HG03139 (cell line): Measurements from ENCODE around the gene CRKL.
"Not testable (repeated sequence)": the region's sequence is repeated elsewhere in the genome, so short reads cannot be mapped to it uniquely, and the experiment has no call there.

Source experiments
- ATAC-seq: cut with Tn5 transposase; IDR thresholded peaks from one replicate; pipeline ENCODE4 v1.9.1; 2021; ENCODE audit not compliant: unreplicated experiment

Gene CRKL

GRCh38 chr22:20901093-20902033 lies 15.8 kb upstream of the CRKL start:
- ATAC-seq, result not testable (repeated sequence)

- ATAC-seq, result no peak
Observed at GRCh38 chr22:20903093-20903492, 14.1 kb upstream of the CRKL start.

DNA sequence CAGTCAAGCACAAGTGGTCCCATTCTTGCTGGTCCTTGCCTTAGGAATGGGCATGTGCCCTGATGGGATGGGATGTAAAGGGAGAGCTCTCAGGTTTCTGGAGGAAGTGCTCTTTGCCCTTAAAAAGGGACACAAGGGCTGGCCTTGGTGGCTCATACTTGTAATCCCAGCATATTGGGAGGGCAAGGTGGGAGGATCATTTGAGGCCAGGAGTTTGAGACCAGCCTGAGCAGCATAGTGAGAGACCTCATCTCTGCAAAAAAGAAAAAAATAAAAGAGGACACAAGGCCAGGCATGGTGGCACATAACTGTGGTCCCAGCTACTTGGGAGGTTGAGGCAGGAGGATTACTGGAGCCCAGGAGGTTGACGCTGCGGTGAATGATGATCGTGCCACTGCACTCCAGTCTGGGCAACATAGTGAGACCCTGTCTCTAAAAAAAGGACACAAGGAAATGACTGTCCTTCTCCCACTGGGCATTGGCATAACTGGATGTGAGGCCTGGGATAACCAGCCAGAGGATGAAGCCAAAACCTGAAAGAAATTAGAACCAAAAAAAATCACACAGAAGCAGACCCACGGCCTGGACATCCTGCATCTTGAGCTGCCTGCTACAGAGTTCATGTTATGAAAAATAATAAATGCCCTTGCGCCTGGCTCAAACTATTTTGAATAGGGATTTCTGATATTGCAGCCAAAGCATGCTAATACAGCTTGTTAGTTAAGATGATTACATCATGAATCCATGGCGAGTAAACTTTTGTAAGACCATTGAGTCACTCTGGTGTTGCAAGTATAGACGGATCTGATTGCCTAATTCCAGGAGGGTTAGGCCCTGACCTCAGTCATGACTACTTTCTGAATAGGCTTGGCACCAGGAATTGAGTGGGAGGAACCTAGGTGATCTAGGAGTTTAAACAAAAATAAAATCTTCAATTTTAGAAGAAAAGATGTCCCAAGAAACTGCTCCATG lies 12.9 kb upstream of the CRKL start:
- no peak for ATAC-seq

DNA sequence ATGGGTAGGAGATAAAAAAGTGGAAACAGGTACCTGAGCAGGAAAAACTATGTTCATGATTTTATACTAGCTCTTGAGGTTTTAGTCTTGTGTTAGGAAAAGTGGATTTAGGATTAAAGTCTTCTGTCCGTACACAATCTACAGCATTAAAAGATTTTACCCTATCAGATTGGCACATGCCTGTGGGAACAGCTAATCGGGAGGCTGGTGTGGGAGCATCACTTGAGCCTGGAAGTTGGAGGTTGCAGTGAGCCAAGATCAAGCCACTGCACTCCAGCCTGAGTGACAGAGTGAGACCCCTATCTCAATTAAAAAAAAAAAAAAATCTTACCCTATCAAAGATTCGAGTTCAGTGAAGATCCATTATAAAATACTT lies 12.2 kb upstream of the CRKL start:
- no peak for ATAC-seq

DNA sequence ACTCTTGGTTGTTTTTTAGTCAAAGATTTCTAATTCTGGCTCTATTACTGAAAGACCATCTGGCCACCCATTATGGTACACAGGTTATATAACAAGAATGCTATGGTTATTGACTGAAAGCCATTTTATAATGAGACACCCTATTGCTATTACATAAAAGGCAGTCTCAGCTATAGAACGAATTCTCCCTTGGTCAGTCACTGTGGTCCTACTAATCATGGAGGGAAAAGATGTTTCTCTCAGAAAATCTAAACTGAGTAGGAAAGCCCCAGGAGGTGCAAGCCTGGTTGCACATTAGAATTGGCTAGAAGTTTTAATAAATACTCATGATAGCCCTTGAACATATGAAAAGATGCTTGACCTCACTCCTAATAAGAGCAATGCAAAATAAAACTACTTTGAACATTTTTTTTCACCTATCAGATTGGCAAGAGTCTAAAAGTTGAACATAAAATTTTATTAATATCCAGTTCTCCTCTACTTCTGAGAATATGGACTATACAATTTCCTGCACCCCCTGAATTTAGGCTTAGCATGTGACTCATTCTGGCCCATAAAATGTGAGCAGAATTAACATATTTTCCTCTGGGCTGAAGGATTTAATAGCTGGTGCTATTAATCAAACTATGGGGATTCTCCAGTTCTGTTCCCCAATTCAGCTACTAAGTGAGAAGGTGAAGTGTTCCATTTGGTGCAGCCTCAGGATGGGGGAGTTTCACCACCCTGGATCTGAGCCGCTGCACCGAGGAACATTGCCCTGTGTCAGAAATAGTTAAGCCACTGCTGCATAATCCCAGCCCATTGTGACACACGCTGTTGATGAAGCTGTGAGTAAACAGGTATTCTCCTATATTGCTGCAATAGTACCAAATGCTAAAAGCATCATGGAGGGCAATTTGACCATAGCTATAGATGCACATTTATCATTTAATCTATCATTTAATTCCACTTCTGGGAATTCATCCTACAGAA lies 11.5 kb upstream of the CRKL start:
- no peak for ATAC-seq

DNA sequence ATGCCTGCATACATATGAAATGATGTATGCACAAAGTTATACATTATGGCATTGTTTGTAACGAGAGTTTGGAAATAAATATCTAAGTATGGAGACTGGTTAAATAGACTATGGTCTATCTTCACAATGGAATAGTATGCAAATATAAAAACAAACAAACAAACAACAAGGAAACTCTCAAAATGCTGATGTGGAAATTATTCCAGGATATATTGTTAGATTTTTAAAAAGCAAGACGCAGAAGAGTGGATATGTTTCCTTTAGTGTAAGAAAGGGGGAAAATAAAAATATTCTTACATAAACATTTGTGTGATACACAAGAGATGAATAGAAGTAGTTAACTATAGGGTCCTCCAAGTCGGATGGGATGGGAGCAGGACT lies 10.8 kb upstream of the CRKL start:
- ATAC-seq, result no peak

GRCh38 chr22:20908717-20909116 lies 8.5 kb upstream of the CRKL start:
- ATAC-seq, result not testable (repeated sequence)

DNA sequence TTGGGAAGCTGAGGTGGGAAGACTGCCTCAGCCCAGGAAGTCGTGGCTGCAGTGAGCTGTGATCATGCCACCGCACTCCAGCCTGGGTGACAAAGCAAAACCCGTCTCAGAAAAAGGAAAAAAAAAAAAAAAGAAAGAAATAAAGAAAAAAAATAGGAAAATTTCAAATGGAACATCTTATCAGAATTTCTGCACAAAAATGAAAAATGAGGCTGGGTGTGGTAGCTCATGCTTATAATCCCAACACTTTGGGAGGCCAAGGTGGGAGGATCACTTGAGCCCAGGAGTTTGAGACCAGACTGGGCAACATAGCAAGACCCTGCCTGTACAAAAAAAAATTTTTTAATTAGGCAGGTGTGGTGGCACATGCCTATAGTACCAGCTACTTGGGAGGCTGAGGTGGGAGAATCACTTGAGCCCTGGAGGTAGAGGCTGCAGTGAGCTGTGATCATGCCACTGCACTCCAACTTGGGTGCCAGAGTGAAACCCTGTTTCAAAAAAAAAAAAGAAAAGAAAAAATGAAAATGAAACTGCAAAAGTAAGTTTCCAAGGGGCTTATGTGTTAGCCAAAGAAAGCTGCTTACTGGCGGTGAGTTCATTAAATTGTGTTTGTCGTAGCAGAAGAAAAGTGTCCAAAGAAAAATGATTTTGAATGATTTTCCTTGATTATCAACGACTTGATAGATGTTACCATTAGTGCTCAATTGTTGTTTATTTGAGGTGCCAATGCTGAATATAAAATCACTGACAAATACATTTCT lies 7.5 kb upstream of the CRKL start:
- no peak for ATAC-seq

GRCh38 chr22:20912494-20912893 lies 4.7 kb upstream of the CRKL start:
- ATAC-seq, result no peak

DNA sequence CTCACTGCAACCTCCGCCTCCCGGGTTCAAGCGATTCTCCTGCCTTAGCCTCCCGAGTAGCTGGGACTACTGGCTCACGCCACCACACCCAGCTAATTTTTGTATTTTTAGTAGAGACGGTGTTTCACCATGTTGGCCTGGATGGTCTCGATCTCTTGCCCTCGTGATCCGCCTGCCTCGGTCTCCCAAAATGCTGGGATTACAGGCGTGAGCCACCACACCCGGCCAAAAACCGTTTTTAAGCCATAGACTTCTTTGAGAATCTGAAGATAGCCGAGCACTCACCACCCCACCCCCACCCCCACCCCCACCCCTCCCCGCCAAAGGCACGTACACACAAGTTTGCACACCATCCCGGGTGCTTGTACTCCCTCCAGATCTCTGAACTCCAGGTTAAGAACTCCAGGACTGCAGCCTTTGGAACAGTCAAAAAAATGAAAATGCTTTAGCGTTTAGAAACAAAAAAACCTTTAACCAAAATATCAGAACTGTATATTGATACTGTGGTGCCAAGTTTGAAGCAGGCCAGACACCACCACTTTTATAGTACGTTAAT lies 1.5 kb downstream of the CRKL start:
- no peak for ATAC-seq

DNA sequence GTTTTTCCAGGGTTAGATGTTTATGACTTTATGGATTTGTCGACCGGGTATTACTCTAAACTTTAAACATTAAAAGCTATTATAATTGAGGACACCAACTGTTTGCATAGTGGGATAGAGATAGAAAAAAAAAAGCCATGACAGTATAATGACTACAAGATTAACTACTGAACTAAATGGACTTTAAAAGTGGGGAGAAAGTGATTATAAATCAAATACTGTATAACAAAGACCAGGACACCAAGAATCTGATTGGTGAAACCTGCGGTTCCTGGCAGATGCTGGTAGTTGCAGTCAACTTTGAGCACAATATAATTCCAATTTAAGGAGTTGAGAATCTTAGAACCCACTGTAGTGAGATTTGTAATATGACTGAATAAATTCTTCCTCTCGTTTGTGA lies 2.5 kb downstream of the CRKL start:
- no peak for ATAC-seq

GRCh38 chr22:20920881-20921203 lies 3.6 kb downstream of the CRKL start:
- ATAC-seq, result no peak

DNA sequence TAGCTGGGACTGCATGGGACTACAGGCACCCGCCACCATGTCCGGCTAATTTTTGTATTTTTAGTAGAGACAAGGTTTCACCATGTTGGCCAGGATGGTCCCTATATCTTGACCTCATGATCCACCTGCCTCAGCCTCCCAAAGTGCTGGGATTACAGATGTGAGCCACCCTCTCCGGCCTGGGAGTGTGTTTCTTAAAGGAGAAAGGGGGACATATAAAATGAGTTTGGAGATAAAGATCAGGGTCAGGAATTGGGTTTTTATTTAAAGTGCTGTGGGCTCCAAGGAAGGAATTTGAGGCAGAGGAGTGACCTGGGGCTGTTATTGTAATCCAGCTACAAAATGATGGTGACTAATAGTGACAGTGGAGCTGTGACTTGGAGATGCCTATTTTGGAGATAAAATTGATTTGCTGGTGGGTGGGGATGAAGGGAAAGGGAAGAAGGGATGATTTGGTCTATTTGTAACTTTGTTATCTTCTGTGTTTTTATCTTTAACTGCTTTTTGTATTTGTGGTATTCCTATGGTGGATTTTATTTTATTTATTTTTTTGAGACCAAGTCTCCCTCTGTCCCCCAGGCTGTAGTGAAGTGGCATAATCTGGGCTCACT lies 5.0 kb downstream of the CRKL start:
- ATAC-seq, result no peak

GRCh38 chr22:20926243-20926642 lies 9.0 kb downstream of the CRKL start:
- ATAC-seq, result no peak

DNA sequence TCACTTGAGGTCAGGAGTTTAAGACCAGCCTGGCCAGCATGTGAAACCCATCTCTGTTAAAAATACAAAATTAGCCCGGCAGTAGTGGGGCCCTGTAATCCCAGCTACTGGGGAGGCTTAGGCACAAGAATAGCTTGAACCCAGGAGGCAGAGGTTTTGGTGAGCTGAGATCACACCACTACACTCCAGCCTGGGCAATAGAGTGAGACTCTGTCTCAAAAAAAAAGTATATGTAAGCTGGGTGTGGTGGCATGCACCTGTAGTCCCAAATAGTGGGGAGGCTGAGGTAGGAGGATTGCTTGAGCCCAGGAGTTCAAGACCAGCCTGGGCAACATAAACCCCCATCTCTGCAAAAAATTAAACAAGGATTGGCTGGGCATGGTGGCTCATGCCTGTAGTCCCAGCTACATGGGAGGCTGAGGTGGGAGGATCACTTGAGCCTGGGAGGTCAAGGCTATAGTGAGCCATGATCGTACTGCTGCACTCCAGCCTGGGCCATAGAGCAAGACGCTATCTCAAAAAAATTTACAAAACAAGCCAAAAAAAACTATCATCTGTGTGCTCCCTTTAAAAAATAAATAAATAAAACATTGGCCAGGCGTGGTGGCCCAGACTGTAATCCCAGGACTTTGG lies 10.8 kb downstream of the CRKL start:
- no peak for ATAC-seq

DNA sequence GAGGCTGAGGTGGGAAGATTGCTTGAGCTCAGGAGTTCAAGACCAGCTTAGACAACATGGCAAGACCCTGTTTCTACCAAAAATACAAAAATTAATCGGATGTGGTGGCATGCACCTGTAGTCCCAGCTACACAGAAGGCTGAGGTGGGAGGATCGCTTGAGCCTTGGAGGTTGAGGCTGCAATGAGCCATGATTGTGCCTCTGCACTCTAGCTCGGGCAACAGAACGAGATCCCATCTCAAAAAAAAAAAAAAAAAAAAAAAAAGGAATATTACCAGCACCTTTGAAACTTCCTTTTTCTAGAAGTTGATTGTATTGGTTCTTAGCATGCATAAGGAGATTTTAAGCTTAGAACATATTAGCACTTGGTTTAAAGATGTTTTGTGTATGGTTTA lies 11.4 kb downstream of the CRKL start:
- no peak for ATAC-seq

GRCh38 chr22:20930004-20930403 lies 12.8 kb downstream of the CRKL start:
- ATAC-seq, result no peak

GRCh38 chr22:20930435-20930834 lies 13.2 kb downstream of the CRKL start:
- ATAC-seq, result not testable (repeated sequence)

- ATAC-seq, result no peak
Observed at GRCh38 chr22:20931126-20931654, 14.0 kb downstream of the CRKL start.
